ENCODE measurements around the gene ATXN2.
"Not testable (repeated sequence)": the region's sequence is repeated elsewhere in the genome, so short reads cannot be mapped to it uniquely, and the experiment has no call there.

The ATXN2 gene

GRCh38 chr12:111598637-111599452 lies at the start of gene ATXN2:
TSS of gene ATXN2 (minus strand) at chr12:111599315. CDS start at chr12:111599034, 281 bp downstream.
- DNase-seq, result no peak

- no peak for DNase-seq
Observed at GRCh38 chr12:111645433-111645832, 46.3 kb upstream of the ATXN2 start.

GRCh38 chr12:111643427-111643826 lies 44.3 kb upstream of the ATXN2 start:
- DNase-seq, result no peak

GRCh38 chr12:111642681-111643426 lies 43.7 kb upstream of the ATXN2 start:
- DNase-seq, result no peak

GRCh38 chr12:111640506-111640905 lies 41.4 kb upstream of the ATXN2 start:
- DNase-seq, result no peak

- DNase-seq, result no peak
Observed at GRCh38 chr12:111638556-111638955, 39.4 kb upstream of the ATXN2 start.

GRCh38 chr12:111636209-111636945 lies 37.3 kb upstream of the ATXN2 start:
- DNase-seq, result no peak

- no peak for DNase-seq
Observed at GRCh38 chr12:111635524-111635923, 36.4 kb upstream of the ATXN2 start.

- no peak for DNase-seq
Observed at GRCh38 chr12:111628505-111629260, 29.6 kb upstream of the ATXN2 start.

- DNase-seq, result no peak
Observed at GRCh38 chr12:111626230-111626629, 27.1 kb upstream of the ATXN2 start.

- DNase-seq, result no peak
Observed at GRCh38 chr12:111624540-111624939, 25.4 kb upstream of the ATXN2 start.

- not testable (repeated sequence) for DNase-seq
Observed at GRCh38 chr12:111617841-111618240, 18.7 kb upstream of the ATXN2 start.

- no peak for DNase-seq
Observed at GRCh38 chr12:111616177-111616623, 17.1 kb upstream of the ATXN2 start.

GRCh38 chr12:111607239-111607638 lies 8.1 kb upstream of the ATXN2 start:
- DNase-seq, result no peak

- DNase-seq, result no peak
Observed at GRCh38 chr12:111606767-111607230, 7.7 kb upstream of the ATXN2 start.

GRCh38 chr12:111605911-111606766 lies 7.0 kb upstream of the ATXN2 start:
- no peak for DNase-seq

GRCh38 chr12:111602857-111603256 lies 3.7 kb upstream of the ATXN2 start:
- not testable (repeated sequence) for DNase-seq

- no peak for DNase-seq
Observed at GRCh38 chr12:111602348-111602747, 3.2 kb upstream of the ATXN2 start.

GRCh38 chr12:111600986-111601385 lies 1.9 kb upstream of the ATXN2 start:
- not testable (repeated sequence) for DNase-seq

- no peak for DNase-seq
Observed at GRCh38 chr12:111600205-111600642, 1.1 kb upstream of the ATXN2 start.
